Tibial nerve (tissue), 4 donors: ENCODE measurements around the gene WNT9A.

ENCODE experiments used
- CTCF ChIP-seq, 5 experiments: fragments of 200-600 bp in 3 of 5; fragments of 450-650 bp in 2 of 5; sonication (generic) in 3 of 5; IDR thresholded peaks; one replicate each; pipeline ENCODE4 v1.5.1; 2016 to 2019; ENCODE audit warnings: antibody characterized with exemption in 5 of 5, mild to moderate bottlenecking in 3 of 5, moderate library complexity in 2 of 5
- EP300 ChIP-seq, 2 donors: sonication (generic); formaldehyde crosslinking; IDR thresholded peaks; one replicate each; pipeline ENCODE4 v1.6.1; 2017; ENCODE audit warnings: antibody characterized with exemption in 2 of 2, mild to moderate bottlenecking in 1 of 2
- POLR2A ChIP-seq, 2 donors: fragments of 450-650 bp; IDR thresholded peaks; one replicate each; pipeline ENCODE4 v1.6.1; 2017; ENCODE audit warnings: antibody characterized with exemption in 2 of 2, mild to moderate bottlenecking in 2 of 2, moderate library complexity in 2 of 2

GRCh38 chr1:227938911-227939790 is 8.6 kb downstream of the WNT9A start:
- TF ChIP-seq CTCF (IDR thresholded peaks at IDR 0.05): no peak
- no peak for TF ChIP-seq POLR2A (IDR thresholded peaks at IDR 0.05)
- TF ChIP-seq EP300 (IDR thresholded peaks at IDR 0.05): no peak
